Measurements from ENCODE around the gene AMH.

Gene AMH

GRCh38 chr19:2229103-2230032 is 19.8 kb upstream of the AMH start:
- no peak overlapping the region for H2AFZ ChIP-seq (ENCODE audit: insufficient read depth, low read length, poor library complexity)
- H2AK5ac ChIP-seq (ENCODE audit: low read length): no peak overlapping the region
- H3K4ac ChIP-seq (ENCODE audit: low read depth, low read length): no peak overlapping the region
- DNase-seq: peak in 1 of 2 donors; percentile 42
- H3K9ac ChIP-seq (ENCODE audit: low read length): no peak overlapping the region
- no peak overlapping the region for H3K27ac ChIP-seq (ENCODE audit: low read depth, low read length)
- peaks cover 82 to 88% of the 10 kb centered on the region in 2 experiments for H3K36me3 ChIP-seq (ENCODE audit: control insufficient read depth in 1 of 2, insufficient read depth in 2 of 2, low read length in 2 of 2)
- no peak overlapping the region for H2BK120ac ChIP-seq (ENCODE audit: insufficient read depth, low read length, poor library complexity)
- H3K23ac ChIP-seq (ENCODE audit: low read length): no peak overlapping the region
- no peak overlapping the region for H3K18ac ChIP-seq (ENCODE audit: low read length)
- H2BK5ac ChIP-seq (ENCODE audit: low read depth, low read length, poor library complexity): no peak overlapping the region
- H2BK12ac ChIP-seq (ENCODE audit: low read length): no peak overlapping the region
- H3K4me1 ChIP-seq (ENCODE audit: control insufficient read depth in 1 of 2, insufficient read depth in 2 of 2, low read length in 2 of 2): no peaks in the 10 kb centered on the region
- no peak overlapping the region for H3K14ac ChIP-seq (ENCODE audit: low read length)
- WGBS (ENCODE audit: extremely low coverage, insufficient coverage, insufficient read length): no CpG with 5 or more reads among the region's 45 CpGs
- no peak overlapping the region for H4K8ac ChIP-seq (ENCODE audit: low read depth, low read length)
- peaks cover 3% of the 10 kb centered on the region for H3K79me2 ChIP-seq (ENCODE audit: control insufficient read depth, insufficient read depth, low read length, poor library complexity)
- no peak overlapping the region for H3K4me2 ChIP-seq (ENCODE audit: low read length)
- H4K91ac ChIP-seq (ENCODE audit: low read depth, low read length): no peak overlapping the region
- H3K27me3 ChIP-seq (ENCODE audit: insufficient read depth, low read length): no peaks in the 10 kb centered on the region
- H3K9me3 ChIP-seq (ENCODE audit: insufficient read depth, low read depth, low read length): peaks cover 3% of the 10 kb centered on the region
- no peak overlapping the region for H3K4me3 ChIP-seq (ENCODE audit: low read depth, low read length)
- H3K79me1 ChIP-seq (ENCODE audit: low read length): no peaks in the 10 kb centered on the region
- no peak overlapping the region for H4K12ac ChIP-seq (ENCODE audit: low read depth, low read length)

- no peaks in the 10 kb centered on the region for H3K27me3 ChIP-seq (ENCODE audit: insufficient read depth, low read length)
- no peak for DNase-seq
- H4K91ac ChIP-seq (ENCODE audit: low read depth, low read length): no peak overlapping the region
- peaks cover 7% of the 10 kb centered on the region for H3K79me2 ChIP-seq (ENCODE audit: control insufficient read depth, insufficient read depth, low read length, poor library complexity)
- H3K4ac ChIP-seq (ENCODE audit: low read depth, low read length): no peak overlapping the region
- H3K4me1 ChIP-seq (ENCODE audit: control insufficient read depth in 1 of 2, insufficient read depth in 2 of 2, low read length in 2 of 2): peaks cover 3 to 4% of the 10 kb centered on the region in 2 experiments
- H2AK5ac ChIP-seq (ENCODE audit: low read length): no peak overlapping the region
- no peak overlapping the region for H3K18ac ChIP-seq (ENCODE audit: low read length)
- H3K9ac ChIP-seq (ENCODE audit: low read length): no peak overlapping the region
- H2BK5ac ChIP-seq (ENCODE audit: low read depth, low read length, poor library complexity): no peak overlapping the region
- no peaks in the 10 kb centered on the region for H3K79me1 ChIP-seq (ENCODE audit: low read length)
- no CpG with 5 or more reads among the region's 43 CpGs for WGBS (ENCODE audit: extremely low coverage, insufficient coverage, insufficient read length)
- H2BK12ac ChIP-seq (ENCODE audit: low read length): no peak overlapping the region
- no peak overlapping the region for H3K4me2 ChIP-seq (ENCODE audit: low read length)
- H3K14ac ChIP-seq (ENCODE audit: low read length): no peak overlapping the region
- peaks cover 3% of the 10 kb centered on the region for H3K9me3 ChIP-seq (ENCODE audit: insufficient read depth, low read depth, low read length)
- H3K36me3 ChIP-seq (ENCODE audit: control insufficient read depth in 1 of 2, insufficient read depth in 2 of 2, low read length in 2 of 2): peaks cover 77 to 82% of the 10 kb centered on the region in 2 experiments
- no peak overlapping the region for H2BK120ac ChIP-seq (ENCODE audit: insufficient read depth, low read length, poor library complexity)
- H3K27ac ChIP-seq (ENCODE audit: low read depth, low read length): no peak overlapping the region
- H4K12ac ChIP-seq (ENCODE audit: low read depth, low read length): no peak overlapping the region
- no peak overlapping the region for H2AFZ ChIP-seq (ENCODE audit: insufficient read depth, low read length, poor library complexity)
- H4K8ac ChIP-seq (ENCODE audit: low read depth, low read length): no peak overlapping the region
- H3K4me3 ChIP-seq (ENCODE audit: low read depth, low read length): no peak overlapping the region
- no peak overlapping the region for H3K23ac ChIP-seq (ENCODE audit: low read length)
These were observed 19.0 kb upstream of the AMH start for GRCh38 chr19:2230033-2230531.

DNA sequence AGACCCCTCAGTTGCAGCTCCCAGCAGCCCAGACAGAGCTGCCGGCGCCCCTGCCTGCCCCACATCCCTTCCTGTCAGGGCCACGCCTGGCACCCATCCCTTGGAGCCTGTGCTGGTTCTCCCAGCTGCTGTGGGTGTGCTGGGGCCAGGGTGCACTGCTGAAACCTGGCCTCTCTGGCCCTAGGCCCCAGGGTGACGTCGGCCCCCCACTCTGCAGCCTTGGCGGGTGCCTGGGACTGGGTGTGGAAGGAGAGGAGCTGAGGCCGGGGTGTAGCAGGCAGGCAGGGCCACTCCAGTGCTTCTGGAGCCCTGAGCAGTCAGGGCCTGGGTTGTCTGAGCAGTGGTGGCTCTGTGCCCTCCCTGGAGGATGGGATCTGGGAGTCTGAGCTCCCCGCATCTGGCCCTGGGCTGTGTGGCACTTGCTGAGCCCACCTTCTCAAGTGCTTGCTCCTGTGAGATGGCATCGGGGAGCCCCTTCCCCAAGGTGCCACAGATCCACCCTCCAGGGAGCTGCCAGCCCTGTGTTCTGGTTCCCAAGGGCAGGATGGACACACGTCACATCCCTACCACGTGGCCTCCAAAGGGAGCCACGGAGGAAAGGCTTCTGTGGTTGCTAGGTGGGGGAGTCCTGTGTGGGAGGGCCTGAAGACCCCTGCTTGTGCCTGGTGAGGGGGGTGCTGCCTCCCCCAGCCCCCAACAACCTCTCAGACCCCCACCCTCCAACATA is 18.2 kb upstream of the AMH start:
- Histone ChIP-seq H2AK5ac (ENCODE audit: low read length) (no peak overlapping the region), H3K23ac (ENCODE audit: low read length) (no peak overlapping the region), H3K4me2 (ENCODE audit: low read length) (no peak overlapping the region), H3K36me3 (ENCODE audit: control insufficient read depth in 1 of 2, insufficient read depth in 2 of 2, low read length in 2 of 2) (peaks cover 70 to 73% of the 10 kb centered on the region in 2 experiments), H2AFZ (ENCODE audit: insufficient read depth, low read length, poor library complexity) (no peak overlapping the region), H3K4ac (ENCODE audit: low read depth, low read length) (no peak overlapping the region), H3K27me3 (ENCODE audit: insufficient read depth, low read length) (no peaks in the 10 kb centered on the region), H4K12ac (ENCODE audit: low read depth, low read length) (peak overlapping the region; percentile 9), H3K79me1 (ENCODE audit: low read length) (peaks cover 7% of the 10 kb centered on the region), H2BK120ac (ENCODE audit: insufficient read depth, low read length, poor library complexity) (no peak overlapping the region), H2BK5ac (ENCODE audit: low read depth, low read length, poor library complexity) (no peak overlapping the region), H3K4me1 (ENCODE audit: control insufficient read depth in 1 of 2, insufficient read depth in 2 of 2, low read length in 2 of 2) (peaks cover 3 to 4% of the 10 kb centered on the region in 2 experiments), H4K8ac (ENCODE audit: low read depth, low read length) (no peak overlapping the region), H3K9me3 (ENCODE audit: insufficient read depth, low read depth, low read length) (peaks cover under 1% of the 10 kb centered on the region), H3K14ac (ENCODE audit: low read length) (no peak overlapping the region), H2BK12ac (ENCODE audit: low read length) (no peak overlapping the region), H3K79me2 (ENCODE audit: control insufficient read depth, insufficient read depth, low read length, poor library complexity) (peaks cover 14% of the 10 kb centered on the region), H3K18ac (ENCODE audit: low read length) (no peak overlapping the region), H4K91ac (ENCODE audit: low read depth, low read length) (no peak overlapping the region), H3K4me3 (ENCODE audit: low read depth, low read length) (no peak overlapping the region), H3K27ac (ENCODE audit: low read depth, low read length) (no peak overlapping the region), H3K9ac (ENCODE audit: low read length) (no peak overlapping the region)
- no peak for DNase-seq
- WGBS (ENCODE audit: extremely low coverage, insufficient coverage, insufficient read length): no CpG with 5 or more reads among the region's 12 CpGs

GRCh38 chr19:2231621-2232221 is 17.4 kb upstream of the AMH start:
- no peak overlapping the region for H2BK5ac ChIP-seq (ENCODE audit: low read depth, low read length, poor library complexity)
- H4K8ac ChIP-seq (ENCODE audit: low read depth, low read length): no peak overlapping the region
- H3K4me1 ChIP-seq (ENCODE audit: control insufficient read depth in 1 of 2, insufficient read depth in 2 of 2, low read length in 2 of 2): peaks cover 3 to 4% of the 10 kb centered on the region in 2 experiments
- H3K23ac ChIP-seq (ENCODE audit: low read length): no peak overlapping the region
- no peak overlapping the region for H2AK5ac ChIP-seq (ENCODE audit: low read length)
- H3K27me3 ChIP-seq (ENCODE audit: insufficient read depth, low read length): no peaks in the 10 kb centered on the region
- H3K9ac ChIP-seq (ENCODE audit: low read length): no peak overlapping the region
- no peak overlapping the region for H4K91ac ChIP-seq (ENCODE audit: low read depth, low read length)
- H3K9me3 ChIP-seq (ENCODE audit: insufficient read depth, low read depth, low read length): no peaks in the 10 kb centered on the region
- H4K12ac ChIP-seq (ENCODE audit: low read depth, low read length): no peak overlapping the region
- DNase-seq: peak in 1 of 2 donors; percentile 33
- H3K4me3 ChIP-seq (ENCODE audit: low read depth, low read length): no peak overlapping the region
- peaks cover 63 to 66% of the 10 kb centered on the region in 2 experiments for H3K36me3 ChIP-seq (ENCODE audit: control insufficient read depth in 1 of 2, insufficient read depth in 2 of 2, low read length in 2 of 2)
- WGBS (ENCODE audit: extremely low coverage, insufficient coverage, insufficient read length): no CpG with 5 or more reads among the region's 21 CpGs
- H2BK120ac ChIP-seq (ENCODE audit: insufficient read depth, low read length, poor library complexity): no peak overlapping the region
- H3K4me2 ChIP-seq (ENCODE audit: low read length): no peak overlapping the region
- no peak overlapping the region for H3K4ac ChIP-seq (ENCODE audit: low read depth, low read length)
- no peak overlapping the region for H3K18ac ChIP-seq (ENCODE audit: low read length)
- H3K14ac ChIP-seq (ENCODE audit: low read length): no peak overlapping the region
- peaks cover 12% of the 10 kb centered on the region for H3K79me1 ChIP-seq (ENCODE audit: low read length)
- H3K27ac ChIP-seq (ENCODE audit: low read depth, low read length): no peak overlapping the region
- no peak overlapping the region for H2BK12ac ChIP-seq (ENCODE audit: low read length)
- H3K79me2 ChIP-seq (ENCODE audit: control insufficient read depth, insufficient read depth, low read length, poor library complexity): peaks cover 17% of the 10 kb centered on the region
- no peak overlapping the region for H2AFZ ChIP-seq (ENCODE audit: insufficient read depth, low read length, poor library complexity)
